HG03039 (cell line): ENCODE results near the gene PDE1A.
"Not testable (repeated sequence)": the region's sequence is repeated elsewhere in the genome, so short reads cannot be mapped to it uniquely, and the experiment has no call there.

Experiments used
- ATAC-seq: cut with Tn5 transposase; IDR thresholded peaks from one replicate; pipeline ENCODE4 v1.9.1; 2021; ENCODE audit warnings: mild to moderate bottlenecking, moderate library complexity; ENCODE audit not compliant: unreplicated experiment

Gene PDE1A

DNA sequence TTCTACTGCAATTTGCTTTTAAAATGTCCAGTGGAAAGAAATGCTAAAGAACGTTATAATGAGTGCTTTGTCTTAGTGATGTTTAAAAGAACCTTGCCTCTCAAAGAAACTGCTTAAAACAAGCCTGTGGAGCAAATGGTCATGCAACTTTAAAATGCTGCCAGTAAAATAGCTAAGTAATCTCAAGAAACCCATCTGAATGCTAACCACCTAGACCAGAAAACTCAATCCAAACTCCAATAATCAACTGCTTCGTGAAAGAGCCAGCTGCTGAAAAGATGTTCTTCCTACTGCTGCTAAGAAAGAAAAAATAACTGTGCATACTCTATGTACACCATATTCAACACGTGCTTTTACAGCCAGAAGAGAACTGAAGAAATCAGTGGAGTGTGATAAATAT lies 145.6 kb downstream of the PDE1A start:
- ATAC-seq: no peak

DNA sequence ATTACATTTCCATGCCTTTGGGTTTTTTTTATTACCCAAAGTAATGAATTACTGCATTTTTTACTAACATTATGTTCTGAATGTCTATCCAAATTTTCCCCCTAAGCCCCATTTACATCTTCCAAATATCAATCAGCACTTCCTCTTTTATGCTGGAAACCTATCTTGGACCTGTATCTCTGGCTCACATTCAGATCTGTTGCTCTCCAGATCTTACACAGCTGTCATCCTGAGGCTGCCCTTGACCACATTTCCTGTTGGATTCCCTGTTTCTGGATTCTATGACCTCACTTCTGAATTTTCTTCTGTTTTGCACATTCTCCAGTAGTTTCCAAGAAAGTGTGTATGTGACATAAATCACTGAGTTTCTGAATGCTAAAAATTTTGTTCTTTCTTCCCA lies 146.7 kb downstream of the PDE1A start:
- no peak for ATAC-seq

DNA sequence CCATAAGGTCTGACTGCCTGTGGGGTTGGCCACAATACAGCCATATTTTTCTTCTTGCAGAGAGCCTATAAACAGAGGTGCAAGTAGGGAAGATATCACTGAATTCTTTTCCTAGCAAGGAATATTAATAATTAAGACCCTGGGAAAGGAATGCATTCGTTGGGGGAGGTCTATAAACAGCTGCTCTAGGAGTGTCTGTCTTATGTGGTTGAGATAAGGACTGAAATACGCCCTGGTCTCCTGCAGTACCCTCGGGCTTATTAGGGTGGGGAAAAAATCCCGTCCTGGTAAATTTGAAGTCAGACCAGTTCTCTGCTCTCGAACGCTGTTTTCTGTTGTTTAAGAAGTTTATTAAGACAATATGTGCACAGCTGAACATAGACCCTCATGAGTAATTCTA lies 150.2 kb downstream of the PDE1A start:
- not testable (repeated sequence) for ATAC-seq

DNA sequence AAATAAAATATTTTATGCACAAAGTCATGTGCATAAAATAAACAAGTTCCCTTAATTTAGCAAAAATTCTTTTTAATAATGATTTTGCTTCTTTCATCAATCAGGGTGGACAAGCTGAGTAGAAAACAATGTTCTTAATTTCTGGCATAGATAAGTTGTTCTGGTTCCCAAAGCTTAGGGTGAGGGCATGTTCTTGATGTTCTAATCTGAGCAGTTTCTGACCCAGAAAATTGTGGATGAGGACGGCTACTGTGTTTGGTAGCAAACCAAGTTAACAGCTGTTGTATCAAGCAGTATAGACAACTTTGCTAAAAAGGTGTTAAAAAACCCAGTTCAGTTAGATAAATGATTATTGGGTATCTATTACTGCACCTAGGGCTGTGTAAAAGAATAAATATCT lies 158.9 kb downstream of the PDE1A start:
- ATAC-seq: no peak

DNA sequence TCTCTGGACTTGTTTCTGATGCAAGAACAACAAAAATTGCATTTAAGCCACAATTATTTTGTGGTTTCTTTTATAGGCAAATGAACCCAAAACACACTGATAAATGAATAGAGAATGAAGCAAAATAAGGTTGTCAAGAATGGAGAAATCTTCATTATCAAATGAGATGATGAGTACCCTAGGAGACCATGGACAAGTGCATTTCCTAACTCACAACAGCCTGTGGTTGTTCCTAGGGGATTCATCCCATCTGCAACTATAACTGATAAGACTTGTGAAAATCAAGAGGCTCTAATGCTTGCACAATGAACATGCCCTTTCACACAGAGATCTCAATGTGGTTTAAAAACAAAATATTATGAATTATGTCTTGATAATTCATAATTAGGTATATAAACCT lies 159.9 kb downstream of the PDE1A start:
- no peak for ATAC-seq

DNA sequence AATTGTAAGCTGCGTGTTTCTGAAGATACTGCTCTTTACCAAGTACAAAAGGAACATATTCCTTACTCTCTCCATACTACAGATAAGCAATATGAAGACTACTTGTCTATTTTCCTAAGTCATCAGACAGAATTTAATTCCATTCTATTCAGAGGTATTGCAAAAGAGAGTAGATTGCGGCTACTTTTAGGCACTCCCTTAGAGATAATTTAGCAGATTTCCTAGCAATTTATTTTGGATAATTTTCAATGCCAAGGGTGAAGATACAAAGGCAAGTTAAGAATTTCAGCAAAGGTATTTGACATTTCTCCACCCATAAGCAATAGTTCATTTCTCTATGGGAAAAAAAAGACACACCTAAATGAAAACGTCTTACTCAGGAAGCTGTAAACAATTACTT lies 161.1 kb downstream of the PDE1A start:
- ATAC-seq: no peak

DNA sequence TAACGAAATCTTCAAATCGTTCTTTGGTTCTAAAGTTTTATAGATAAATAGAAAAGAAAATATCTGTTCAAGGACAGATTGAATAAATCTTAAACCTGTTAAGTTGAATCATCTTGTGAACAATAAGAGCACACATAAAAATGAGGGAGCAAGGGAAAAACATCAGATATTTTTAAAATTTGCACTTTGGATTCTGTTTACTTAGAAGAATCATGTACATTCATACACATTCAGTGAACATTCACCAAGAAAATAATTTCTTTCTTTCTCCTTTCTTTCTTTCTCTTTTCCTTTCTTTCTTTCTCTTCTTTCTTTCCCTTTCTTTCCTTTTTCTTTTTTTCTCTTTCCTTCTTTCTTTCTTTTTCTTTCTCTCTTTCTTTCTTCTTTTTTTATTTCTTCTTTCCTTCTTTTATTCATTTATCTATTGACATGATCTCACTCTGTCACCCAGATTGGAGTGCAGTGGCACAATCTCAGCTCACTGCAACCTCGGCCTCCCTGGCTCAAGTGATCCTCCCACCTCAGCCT lies 164.9 kb downstream of the PDE1A start:
- no peak for ATAC-seq

DNA sequence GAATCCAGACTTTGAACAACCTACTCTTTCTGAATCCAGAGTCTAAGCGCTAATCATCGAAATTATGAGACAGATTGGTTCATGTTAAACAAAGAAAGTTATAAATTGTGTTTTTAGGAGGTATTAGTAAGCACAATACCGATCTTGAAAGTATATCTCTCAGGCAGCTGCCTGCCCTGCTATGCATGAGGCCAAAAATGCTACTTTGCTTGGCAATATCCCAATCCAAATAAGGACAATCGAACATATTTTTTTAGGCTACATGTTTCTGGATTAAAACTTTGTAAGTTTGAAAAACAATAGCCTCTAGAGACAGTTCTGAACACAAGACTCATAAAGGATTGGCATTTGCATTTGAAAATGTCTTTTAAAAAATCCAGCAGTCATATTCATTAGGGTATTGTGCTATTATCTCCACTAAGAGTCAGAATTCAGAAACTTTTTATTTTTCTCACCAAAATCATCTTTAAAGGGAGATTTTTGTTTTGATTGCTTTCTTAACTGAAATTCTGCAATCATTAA lies 167.1 kb downstream of the PDE1A start:
- no peak for ATAC-seq

DNA sequence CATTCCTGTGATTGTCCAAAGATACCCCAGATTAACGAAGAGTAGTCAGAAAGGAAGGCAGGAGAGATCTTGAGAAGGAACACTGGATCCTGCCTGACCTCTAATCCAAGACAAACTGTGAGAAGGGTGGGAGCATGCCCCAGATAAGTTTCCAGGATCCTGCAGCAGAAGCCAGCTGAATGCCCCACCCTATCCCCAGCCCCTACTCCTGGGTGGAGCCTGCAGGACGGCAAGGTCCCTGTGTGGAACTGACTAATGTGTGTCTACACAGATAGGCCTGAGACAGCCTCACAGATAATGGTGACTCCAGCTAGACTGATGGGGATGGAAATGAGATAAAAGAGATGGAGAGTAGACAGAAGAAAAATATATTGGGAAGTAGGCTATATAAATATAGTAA lies 174.3 kb downstream of the PDE1A start:
- ATAC-seq: no peak

DNA sequence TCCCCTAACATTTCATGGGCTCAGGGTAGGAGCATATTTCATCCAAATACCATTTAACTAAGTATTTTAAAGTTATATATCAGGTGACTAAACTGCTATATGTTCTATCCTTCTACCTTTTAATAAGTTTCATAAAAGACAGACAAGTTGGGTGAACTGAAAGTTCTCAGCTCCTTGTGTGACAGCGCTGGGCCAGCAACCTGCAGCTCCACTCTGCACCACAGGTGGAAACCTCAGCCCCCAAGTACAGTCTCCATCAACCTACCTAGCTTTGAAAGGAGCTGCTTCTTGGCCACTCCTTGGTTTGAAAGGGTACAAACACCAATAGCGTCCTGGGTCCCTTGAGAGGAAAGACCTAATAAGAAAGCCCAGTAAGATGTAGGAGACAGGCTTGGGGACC lies 177.9 kb downstream of the PDE1A start:
- no peak for ATAC-seq

DNA sequence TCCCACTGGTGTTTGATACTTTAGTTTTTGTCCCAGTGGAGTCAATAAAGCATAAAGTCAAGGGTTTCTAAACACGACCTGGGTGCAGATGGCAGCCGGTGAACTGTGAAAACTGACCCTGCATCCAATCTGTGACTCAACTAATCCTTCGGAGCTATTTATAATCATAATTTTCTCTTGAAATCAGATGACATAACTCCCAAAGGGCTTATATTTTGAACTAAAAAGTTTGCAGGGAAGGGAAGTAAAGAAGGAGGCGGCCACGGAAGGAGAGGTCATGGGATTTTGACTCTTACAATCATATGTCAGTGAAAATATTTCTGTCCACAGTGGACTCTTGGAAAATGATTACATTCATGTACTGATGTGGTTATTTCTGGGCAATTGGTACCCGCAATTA lies 178.5 kb downstream of the PDE1A start:
- ATAC-seq: no peak

DNA sequence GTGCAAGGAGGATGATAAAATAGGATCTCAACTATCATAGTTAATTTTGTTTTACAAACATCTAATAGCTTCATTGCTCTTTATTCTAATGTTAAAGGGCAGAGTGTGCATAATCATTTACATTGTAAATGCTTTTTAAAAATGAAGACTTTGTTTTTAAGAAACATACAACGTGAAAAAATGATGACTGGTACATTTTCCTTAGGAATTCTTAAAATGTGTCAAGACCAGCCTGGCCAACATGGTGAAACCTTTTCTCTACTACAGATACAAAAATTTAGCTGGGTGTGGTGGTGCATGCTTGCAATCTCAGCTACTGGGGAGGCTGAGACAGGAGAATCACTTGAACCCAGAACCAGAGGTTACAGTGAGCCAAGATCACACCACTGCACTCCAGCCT lies 179.0 kb downstream of the PDE1A start:
- no peak for ATAC-seq

DNA sequence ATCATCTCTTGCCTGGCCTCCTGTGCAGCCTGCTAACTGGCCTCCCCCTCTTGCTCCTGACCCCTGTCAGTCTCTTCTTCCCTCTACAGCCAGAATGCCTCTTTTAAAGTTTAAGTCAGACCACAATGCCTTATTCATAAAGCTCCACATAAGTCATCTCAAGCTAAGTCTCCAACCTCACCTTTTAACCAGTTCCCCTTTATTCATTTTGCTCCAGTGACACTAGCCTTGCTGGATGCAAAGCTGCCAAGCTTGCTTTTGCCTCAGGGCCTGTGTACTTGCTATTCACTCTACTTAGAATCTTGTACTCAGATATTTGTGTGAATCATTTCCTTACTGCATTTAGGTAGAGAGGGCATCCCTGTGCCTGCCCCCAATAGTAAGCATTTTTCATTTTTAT lies 180.9 kb downstream of the PDE1A start:
- peak; percentile 73 for ATAC-seq

DNA sequence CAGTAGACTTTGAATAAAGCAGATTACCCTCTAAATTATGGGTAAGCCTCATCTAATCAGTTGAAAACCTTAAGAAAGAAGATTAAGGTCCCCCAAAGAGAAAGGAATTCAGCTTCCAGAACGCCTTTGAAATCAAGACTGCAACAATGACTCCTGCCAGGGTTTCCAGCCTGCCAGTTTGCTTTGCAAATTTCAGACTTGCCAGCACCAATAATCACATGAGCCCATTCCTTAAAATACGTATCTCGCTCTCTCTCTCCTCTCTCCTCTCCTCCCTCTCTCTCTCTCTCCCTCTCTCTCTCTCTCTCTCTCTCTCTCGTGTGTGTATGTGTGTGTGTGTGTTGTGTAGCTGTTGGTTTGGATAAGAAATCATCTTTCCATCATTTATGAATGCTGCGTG lies 184.2 kb downstream of the PDE1A start:
- no peak for ATAC-seq

DNA sequence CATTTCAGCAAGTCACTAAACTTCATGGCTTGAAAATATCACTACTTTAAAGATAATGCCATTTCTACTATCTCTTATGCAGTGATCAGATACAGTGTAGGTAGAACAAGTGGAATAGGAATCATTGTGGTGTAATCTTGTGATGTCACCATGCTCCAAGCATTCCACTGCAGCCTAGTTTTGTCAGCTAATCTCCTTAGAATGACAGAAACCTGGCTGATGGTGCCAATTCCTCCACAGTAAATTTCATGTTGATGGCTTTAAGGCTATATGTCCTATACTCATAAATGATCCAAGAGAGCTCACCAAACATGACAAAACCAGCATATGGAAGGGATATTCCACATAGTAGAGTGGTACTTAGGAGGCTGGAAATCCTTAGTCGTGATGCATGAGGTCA lies 184.9 kb downstream of the PDE1A start:
- ATAC-seq: no peak

DNA sequence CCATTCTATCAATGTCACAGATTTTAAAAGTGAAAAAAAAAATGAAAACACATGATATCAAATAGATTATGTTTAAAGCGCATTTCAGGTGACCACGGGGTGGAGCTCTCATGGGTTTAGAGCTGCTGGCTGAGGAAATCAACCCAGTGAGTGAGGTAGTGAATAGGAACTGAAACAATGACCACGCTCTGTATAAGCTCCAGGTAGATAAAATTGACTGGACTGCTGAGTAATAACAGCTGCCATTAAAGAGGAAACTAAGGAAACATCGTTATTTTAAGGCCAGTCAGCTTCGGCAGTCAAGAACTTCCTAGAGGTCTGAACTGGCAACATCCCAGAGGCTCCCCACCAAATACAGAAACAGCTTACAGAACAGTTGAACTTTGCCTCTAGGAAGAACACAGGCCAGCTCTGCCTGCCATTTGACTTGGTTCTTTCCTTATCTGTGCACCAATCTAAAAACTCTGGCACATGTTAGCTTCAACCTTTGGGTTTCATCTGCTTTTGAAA lies 185.9 kb downstream of the PDE1A start:
- peak; percentile 100 for ATAC-seq

DNA sequence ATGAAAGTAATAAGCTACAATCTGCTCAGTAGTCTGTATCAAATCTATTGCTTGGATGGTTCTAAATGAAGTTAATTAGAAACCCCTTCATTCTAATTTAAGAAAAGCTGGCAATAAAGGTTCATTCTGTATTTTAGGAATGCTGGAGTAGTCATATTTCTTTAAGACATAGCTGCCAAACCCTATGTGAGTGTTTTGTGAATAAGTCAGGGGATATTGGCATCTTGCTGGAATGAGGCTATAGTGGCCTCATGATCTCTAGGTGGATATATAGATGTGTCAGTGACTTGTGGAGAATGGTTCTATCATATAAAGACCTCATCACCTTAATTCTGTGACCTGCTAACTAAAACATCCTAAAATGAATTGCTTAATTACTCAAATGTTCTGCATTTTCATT lies 196.3 kb downstream of the PDE1A start:
- ATAC-seq: no peak

DNA sequence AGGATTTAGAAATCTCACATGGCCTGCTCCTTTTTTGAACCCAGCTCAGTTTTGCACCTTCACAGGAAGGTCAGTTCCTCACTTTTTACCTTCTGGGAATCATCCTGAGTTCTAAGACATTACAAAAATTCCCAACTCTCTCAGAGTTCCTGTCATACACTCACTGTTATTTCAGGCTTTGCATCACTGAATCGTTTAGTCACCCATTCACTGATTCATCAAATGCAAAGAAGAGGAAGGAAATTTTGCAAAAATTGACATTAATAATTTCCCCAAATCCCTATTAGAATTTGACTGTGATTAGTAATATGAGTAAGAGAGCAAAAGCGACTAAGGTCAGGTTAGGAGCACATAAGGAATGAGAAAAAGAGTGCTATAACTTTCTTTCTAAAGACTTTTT lies 197.5 kb downstream of the PDE1A start:
- no peak for ATAC-seq

DNA sequence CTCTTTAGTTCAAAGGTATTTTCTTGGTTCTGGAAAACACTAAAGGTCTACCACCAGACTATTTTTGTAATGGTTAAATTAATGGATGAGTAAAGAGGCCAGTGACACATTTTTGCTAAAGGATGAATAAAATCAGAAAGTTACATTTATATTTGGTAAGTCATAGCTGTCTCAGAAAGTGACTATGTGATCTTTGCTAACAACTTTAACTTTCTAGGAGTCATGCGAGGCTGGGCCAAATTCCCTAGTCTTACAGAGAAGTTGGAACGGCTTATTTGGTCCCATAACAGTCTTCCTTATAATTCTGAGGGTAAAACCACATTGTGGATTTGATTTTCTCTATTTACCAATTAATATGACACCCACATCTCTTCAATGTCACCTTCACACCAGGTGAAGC lies 198.1 kb downstream of the PDE1A start:
- ATAC-seq: no peak

DNA sequence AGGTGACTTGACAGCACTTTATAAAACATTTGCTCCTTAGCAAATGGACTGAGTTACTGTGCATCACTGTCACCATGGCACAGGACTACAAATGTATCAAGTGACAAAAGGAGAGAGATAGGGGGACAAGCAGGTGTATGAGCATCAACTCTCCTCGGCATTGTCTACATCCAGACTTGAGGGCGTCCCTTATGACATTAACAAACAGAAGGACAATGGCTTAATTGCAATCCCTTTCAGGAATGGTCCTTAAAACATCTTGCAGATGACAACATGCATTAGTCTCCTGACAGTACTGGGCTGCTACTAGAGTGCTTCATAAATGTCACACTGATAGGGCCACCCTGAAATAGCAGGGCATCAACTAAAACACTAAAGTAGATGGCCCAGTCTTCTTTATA lies 198.8 kb downstream of the PDE1A start:
- ATAC-seq: no peak

DNA sequence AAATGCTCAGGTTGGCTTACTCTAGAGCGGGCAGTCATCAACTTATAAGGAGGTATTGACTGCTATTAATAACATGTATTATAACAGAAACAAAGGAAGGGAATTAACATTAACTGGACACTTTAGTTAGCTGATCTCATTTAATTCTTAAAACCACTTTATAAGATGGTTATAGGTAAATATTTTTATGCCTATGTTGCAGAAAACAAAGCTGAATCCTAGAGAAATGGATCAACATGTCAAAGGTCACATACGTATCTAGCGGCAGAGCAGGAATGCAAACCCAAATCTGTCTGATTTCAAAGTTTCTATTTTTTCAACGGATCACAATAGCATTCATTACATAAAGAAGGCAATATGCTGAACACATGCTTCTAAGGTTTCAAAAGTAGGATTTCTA lies 200.0 kb downstream of the PDE1A start:
- no peak for ATAC-seq

DNA sequence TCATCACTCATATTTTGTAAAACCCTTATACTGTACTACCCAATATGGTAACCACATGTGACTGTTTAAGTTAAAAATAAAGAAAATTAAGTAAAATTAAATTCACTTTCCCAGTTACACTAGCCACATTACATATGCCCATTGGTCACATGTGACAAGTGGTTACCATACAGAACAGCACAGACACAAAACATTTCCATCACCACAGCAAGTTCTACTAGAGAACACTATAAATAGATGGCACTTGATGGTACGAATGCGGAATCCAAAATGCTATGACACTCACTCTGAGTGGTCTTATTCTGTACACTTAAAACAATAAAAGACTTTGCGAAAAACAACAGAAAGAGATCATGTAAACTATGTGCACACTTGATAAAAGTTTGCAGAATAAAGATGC lies 202.2 kb downstream of the PDE1A start:
- no peak for ATAC-seq

DNA sequence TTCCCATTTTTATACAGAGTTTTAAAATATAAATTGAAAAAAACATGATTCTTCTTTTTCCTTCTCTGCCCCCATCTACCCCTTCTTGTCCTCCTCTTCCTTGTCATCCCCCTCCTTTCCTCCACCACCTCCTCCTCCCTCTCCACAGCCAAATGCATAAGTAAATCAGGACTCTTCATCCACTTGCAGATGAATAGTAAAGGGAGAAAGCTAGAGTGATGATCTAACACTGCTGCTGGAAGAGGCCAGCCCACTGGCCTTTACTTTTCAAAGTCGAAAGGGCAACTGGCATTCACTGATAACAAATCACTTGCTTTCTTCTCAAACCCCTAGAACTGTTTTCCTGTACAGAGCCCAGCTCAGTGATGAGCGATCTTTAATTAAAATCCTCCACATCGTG lies 205.8 kb downstream of the PDE1A start:
- ATAC-seq: no peak
